ENCODE data around the gene SQOR. TPM values are rescaled to one million over a fixed set of nuclear protein-coding genes. Genes with fewer than 3 reads are reported as not detected.
A peak's percentile ranks its signal among the peaks of the same experiment; 100 is the strongest.

The SQOR gene
- total RNA-seq, 1 donor from 2014 or later = 125 TPM

DNA sequence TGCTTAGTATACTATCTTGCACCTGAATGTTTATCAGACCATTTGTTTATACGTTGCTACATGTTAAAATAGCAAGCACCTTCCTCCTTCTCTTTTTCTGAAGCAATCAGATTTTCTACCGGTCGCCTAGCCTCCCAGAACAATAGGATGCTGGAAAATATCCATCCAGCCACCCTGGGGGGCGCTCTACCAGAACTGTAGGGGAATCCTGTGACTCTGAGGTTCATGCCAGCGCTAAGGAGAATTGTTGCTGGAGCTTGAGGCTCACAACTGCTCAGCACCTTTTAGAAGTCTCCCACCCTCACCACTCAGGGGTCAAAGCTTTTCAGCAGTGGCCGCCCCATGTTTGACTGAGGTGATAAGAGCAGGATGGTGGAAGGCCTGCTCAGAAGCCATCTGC is 27.5 kb downstream of the SQOR start:
- ATAC-seq = no peak

- no peak for ATAC-seq
These were observed 29.6 kb downstream of the SQOR start for GRCh38 chr15:45664451-45664850.

DNA sequence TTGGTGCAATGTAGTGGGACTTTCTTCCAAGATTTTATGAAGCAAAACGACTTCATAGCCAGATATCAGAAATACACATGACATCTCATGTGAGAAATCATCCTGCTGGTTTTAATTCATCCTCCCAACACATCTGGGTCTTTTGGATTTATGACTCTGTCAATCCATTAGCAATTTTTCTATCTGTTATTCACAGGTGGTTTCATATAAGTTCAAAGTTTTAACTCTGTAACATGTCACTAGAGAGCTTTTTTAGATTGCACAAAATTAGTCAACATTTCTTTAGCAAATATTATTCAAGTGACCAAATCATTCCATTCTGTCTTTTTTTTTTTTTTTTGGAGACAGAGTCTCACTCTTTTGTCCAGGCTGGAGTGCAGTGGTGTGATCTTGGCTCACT is 30.4 kb downstream of the SQOR start:
- no peak for ATAC-seq

DNA sequence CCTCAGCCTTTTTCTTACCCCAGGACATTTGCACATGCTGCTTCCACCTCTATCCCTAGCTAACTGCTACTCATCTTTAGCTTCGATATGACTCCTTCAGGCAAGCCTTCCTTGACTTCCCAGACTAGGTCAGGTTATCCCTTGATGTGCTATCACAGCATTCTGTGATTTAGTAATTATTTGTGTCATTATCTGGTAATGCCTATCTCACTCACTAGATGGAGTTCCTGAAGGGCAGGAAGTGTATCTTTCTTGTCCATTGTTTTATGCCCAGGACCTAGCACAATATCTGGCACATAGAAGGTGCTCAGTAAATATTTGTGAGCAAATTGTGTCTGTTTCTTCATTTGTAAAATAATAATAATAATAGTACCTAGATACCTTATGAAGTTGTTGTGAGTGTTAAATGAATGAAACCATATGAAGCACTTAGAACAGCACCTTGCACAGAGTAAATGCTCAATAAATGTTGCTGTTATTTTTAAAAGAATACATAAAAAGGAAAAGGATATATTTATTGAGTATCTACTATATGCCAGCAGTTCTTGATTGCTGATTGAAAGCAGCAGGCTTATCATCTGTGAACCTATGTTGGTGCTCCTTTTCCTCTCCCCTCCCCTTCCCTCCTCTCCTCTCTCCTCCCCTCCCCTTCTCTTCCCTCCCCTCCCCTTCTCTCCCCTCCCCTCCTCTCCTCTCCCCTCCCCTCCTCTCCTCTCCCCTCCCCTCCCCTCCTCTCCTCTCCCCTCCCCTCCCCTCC is 31.5 kb downstream of the SQOR start:
- ATAC-seq = no peak

DNA sequence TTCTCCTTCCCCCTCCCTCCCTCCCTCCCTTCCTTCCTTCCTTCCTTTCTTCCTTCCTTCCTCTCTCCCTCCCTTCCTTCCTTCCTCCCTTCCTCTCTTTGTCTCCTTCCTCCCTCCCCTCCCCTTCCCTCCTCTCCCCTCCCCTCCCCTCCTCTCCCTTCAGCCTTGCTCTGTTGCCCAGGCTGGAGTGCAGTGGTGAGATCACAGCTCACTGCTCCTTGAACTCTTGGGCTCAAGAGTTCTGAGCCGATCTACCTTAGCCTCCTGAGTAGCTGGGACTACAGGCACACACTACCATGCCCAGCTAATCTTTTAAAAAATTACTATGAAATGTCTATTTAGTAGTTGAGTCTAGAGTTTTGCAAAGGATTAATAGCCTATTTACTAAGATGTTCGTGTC is 32.2 kb downstream of the SQOR start:
- no peak for ATAC-seq

DNA sequence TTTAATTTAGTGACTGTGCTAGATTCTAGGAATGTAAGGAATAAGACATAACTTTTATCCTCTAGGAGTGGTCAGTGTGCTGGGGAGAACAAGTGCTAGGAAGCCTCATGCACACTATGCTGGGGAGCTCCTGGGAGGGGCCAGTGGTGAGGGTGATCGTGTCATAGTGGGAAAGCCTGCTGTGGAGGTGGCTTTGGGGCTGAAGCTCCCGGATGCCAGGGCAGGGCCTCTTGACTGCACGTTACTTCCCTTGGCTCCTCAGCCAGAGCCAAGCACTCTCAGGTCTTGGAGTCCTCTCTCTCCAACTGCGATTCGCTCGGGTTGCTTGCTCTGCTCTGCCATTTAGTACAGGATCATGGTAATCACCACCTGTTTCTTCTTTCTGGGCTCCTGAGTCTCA is 33.6 kb downstream of the SQOR start:
- ATAC-seq = peak; percentile 27

DNA sequence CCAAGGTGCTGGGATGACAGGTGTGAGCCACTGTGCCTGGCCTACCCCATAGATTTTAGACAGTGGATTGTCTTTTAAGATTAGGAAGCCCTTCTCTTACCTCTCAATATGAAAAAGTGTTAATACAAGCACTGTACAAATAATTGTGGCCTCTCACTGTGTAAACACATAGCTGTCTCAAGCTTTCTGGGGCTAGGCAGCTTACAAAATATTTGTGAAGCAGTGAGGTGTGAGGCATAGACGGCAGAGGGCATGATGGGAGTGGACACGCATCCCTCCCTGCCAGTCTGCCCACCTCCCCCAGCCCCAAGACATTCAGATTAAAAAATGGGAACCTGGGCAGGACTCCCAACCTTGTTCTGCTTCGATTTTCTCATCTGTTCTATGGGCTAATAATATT is 34.6 kb downstream of the SQOR start:
- no peak for ATAC-seq

GRCh38 chr15:45670091-45670490 is 35.3 kb downstream of the SQOR start:
- no peak for ATAC-seq

- ATAC-seq = no peak
These were observed 35.7 kb downstream of the SQOR start for GRCh38 chr15:45670511-45670910.

GRCh38 chr15:45674677-45675076 is 39.8 kb downstream of the SQOR start:
- no peak for ATAC-seq

DNA sequence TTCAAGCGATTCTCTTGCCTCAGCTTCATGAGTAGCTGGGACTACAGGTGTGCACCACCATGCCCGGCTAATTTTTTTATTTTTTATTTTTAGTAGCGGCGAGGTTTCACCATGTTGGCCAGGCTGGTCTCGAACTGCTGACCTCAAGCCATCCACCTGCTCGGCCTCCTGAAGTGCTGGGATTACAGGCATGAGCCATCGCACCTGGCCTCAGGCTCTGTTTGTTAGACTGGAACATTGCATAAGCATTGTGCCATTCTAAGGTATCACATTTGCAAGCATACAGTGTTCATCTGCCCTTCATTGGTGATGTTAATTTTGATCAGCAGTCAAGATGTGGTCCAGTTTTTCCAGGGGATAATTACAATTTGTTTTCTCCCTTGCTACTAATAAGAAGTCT is 43.0 kb downstream of the SQOR start:
- ATAC-seq = no peak

DNA sequence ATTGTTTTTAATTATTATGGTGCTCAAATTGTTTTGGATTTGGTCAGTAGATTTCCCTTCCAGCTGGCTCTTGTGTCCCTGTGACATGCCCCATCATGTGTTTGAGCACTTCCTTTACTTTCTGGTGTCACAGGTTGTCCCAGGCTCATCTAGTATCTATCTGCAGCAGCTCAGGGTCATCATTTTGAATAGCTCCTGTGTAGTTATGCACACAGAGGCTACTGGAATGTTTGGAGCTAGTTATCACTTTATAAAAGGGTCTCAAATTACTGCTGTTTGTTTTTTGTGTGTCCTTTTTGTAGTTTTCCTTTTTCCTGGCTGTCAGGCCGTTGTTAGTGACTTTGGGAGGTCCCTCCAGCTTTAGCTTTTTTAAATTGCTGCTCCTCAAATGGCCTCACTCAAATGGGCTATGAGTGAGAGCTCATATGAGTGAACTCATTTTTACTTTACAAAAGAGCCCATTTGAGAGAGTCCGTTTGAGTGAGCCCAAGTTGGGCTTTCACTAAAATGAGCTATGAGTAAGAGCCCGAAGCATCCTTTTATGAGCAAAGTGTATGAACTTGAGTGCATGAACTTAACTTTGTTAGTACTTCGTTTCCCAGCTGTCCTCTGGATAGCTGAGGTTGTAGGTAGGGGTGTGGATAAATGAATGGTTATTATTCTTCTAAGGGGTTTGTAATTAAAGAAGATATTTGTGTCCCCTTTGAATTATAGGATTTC is 43.8 kb downstream of the SQOR start:
- no peak for ATAC-seq

GRCh38 chr15:45684533-45684932 is 49.7 kb downstream of the SQOR start:
- no peak for ATAC-seq

- peak; percentile 68 for ATAC-seq
These were observed 54.8 kb downstream of the SQOR start for GRCh38 chr15:45689616-45690015.

DNA sequence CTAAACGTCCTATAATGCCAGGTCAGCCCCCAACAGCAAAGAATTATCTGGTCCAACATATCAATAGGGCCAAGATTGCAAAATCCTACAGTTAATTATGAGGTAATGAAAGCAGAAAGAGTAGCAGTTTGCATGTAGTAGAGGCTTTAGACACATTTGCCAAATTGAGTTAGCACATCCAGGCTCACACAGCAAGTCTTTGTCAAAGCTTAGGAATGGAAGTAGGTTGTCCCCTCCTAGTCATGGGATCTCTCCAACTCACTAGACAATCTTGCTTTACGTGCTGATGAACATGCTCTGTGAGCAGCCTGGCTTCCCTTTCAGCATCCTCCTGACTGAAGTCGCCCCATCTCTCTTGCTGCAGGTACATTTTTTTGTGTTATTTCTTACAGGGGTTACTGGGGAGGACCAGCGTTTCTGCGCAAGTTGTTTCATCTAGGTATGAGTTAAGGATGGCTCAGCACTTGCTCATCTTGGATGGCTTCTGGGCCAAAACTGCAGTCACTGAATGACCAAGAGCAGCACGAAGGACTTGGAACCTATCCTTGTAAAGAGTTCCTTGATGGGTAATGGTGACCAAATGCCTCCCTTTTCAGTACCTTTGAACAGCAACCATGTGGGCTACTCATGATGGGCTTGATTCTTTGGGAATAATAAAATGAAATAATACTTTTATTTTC is 55.9 kb downstream of the SQOR start:
- ATAC-seq = no peak

DNA sequence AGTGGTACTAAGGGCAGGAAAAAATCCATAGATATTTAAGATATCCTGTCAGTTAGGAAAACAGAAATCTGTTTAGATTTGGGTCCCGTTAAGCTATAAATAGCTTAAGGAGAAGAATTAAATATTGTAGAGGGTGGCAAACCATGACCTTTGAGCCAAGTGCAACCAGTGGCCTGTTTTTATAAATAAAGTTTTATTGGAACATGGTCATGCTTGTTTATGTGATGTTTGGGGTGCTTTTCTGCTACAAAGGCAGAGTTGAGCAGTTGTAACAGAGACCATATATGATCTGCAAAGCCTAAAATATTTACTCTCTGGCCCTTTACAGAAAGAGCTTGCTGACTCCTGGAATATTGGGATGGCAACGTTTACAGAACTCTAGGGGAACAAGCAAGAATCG is 66.3 kb downstream of the SQOR start:
- ATAC-seq = no peak

- peak; percentile 36 for ATAC-seq
These were observed 67.2 kb downstream of the SQOR start for GRCh38 chr15:45702041-45702440.

DNA sequence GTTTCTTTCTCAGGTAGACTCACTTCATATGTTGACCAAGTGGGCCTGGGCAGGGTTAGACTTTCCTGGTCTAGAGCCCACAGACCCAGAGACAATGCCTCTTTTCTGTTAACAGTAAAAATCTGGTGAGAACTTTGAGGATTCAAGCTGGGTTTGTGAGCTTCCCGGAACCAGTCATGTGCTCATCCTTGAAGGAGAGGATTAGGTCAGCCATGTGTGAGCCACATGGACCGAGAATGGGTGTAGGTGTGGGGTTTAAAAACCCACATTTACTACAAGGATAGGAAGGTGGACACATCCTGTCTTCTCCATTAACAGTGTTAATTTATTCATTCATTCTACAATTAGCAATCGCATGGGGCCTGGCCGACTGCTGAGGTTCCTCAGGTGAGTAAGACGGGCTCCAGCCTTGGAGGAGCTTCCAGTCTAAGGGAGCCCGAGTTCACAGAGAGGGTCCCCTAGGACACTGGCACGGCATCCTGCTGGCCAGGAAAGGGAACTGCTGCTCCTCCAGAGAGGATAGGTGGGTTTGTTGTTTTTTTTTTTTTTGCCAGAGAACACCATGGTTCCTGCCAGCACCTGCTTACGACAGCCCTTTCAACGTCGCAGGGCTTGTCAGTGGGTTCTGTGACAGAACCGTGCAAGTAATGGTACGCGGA is 69.0 kb downstream of the SQOR start:
- peak; percentile 6 for ATAC-seq

GRCh38 chr15:45704329-45705249 is 69.8 kb downstream of the SQOR start:
- ATAC-seq = peak; percentile 26

- ATAC-seq = peak; percentile 81
These were observed 71.0 kb downstream of the SQOR start for GRCh38 chr15:45705510-45706473.

GRCh38 chr15:45710657-45711056 is 75.8 kb downstream of the SQOR start:
- no peak for ATAC-seq
